ENCODE data around the gene NAT10.

Gene NAT10

DNA sequence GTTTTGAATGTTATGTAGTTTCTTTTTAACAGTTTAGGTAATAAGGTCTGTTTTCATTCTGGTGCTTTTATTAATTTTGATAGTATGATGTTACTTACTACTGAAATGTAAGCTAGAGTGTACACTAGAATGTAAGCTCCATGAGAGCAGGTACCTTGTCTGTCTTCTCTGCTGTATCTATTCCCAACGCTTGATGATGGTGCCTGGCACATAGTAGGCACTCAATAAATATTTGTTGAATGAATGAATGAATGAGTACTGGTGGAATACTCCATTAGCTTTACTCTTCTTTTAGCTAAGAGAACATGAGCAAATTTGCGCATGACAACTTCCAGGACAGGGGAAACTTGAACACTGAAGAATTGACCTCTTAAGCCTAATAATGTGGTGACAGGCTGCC, 6.6 kb upstream of the NAT10 start:
- peaks cover 10% of the 10 kb centered on the region for H3K36me3 ChIP-seq (ENCODE audit: control insufficient read depth, insufficient read depth, low read length)
- H3K4me3 ChIP-seq (replicated peaks; ENCODE audit: low read depth, low read length), result no peak overlapping the region
- DNase-seq (ENCODE audit: extremely low read depth, insufficient read length), result no peak
- no peaks in the 10 kb centered on the region for H3K27me3 ChIP-seq (replicated peaks; ENCODE audit: control insufficient read depth, insufficient read depth, low read length)
- no peak for TF ChIP-seq CTCF (IDR thresholded peaks at IDR 0.05; ENCODE audit: insufficient read depth, low read length, poor library complexity, severe bottlenecking)

DNA sequence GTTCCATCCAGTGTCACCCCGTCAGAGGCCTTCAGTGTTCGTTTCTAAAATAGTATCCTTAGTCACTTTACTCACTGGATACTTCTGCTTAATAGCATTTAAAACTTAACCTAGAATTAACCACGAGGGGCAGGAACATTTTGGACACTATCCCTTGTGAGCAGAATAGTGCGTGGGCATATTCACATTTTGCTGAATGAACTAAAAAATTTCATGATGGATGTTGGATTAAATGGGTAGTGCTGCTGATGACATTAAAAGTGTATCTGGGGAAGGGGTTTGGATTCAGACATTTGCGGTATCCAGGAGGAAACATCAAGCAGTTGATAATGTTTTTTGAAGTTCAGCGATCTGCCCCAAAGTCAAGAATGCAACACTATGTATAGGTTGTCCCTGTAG, 750 bp upstream of the NAT10 start:
- no peaks in the 10 kb centered on the region for H3K27me3 ChIP-seq (replicated peaks; ENCODE audit: control insufficient read depth, insufficient read depth, low read length)
- H3K36me3 ChIP-seq (ENCODE audit: control insufficient read depth, insufficient read depth, low read length), result peaks cover 3% of the 10 kb centered on the region
- no peak for TF ChIP-seq CTCF (IDR thresholded peaks at IDR 0.05; ENCODE audit: insufficient read depth, low read length, poor library complexity, severe bottlenecking)
- H3K4me3 ChIP-seq (replicated peaks; ENCODE audit: low read depth, low read length), result peak overlapping the region; percentile 96
- no peak for DNase-seq (ENCODE audit: extremely low read depth, insufficient read length)

GRCh38 chr11:34105957-34106504, 602 bp downstream of the NAT10 start:
- Histone ChIP-seq H3K36me3 (ENCODE audit: control insufficient read depth, insufficient read depth, low read length) (peaks cover 5% of the 10 kb centered on the region), H3K27me3 (replicated peaks; ENCODE audit: control insufficient read depth, insufficient read depth, low read length) (no peaks in the 10 kb centered on the region), H3K4me3 (replicated peaks; ENCODE audit: low read depth, low read length) (peak overlapping the region; percentile 96)
- DNase-seq (ENCODE audit: extremely low read depth, insufficient read length), result no peak
- no peak for TF ChIP-seq CTCF (IDR thresholded peaks at IDR 0.05; ENCODE audit: insufficient read depth, low read length, poor library complexity, severe bottlenecking)

- no peak for TF ChIP-seq CTCF (IDR thresholded peaks at IDR 0.05; ENCODE audit: insufficient read depth, low read length, poor library complexity, severe bottlenecking)
- Histone ChIP-seq H3K36me3 (ENCODE audit: control insufficient read depth, insufficient read depth, low read length) (peaks cover 26% of the 10 kb centered on the region), H3K27me3 (replicated peaks; ENCODE audit: control insufficient read depth, insufficient read depth, low read length) (no peaks in the 10 kb centered on the region), H3K4me3 (replicated peaks; ENCODE audit: low read depth, low read length) (no peak overlapping the region)
- DNase-seq (ENCODE audit: extremely low read depth, insufficient read length), result no peak
These were observed 6.4 kb downstream of the NAT10 start for GRCh38 chr11:34111722-34112270.

- peaks cover 36% of the 10 kb centered on the region for H3K36me3 ChIP-seq (ENCODE audit: control insufficient read depth, insufficient read depth, low read length)
- DNase-seq (ENCODE audit: extremely low read depth, insufficient read length), result no peak
- no peak overlapping the region for H3K4me3 ChIP-seq (replicated peaks; ENCODE audit: low read depth, low read length)
- no peak for TF ChIP-seq CTCF (IDR thresholded peaks at IDR 0.05; ENCODE audit: insufficient read depth, low read length, poor library complexity, severe bottlenecking)
- H3K27me3 ChIP-seq (replicated peaks; ENCODE audit: control insufficient read depth, insufficient read depth, low read length), result no peaks in the 10 kb centered on the region
These were observed 8.6 kb downstream of the NAT10 start for GRCh38 chr11:34114014-34114413.

DNA sequence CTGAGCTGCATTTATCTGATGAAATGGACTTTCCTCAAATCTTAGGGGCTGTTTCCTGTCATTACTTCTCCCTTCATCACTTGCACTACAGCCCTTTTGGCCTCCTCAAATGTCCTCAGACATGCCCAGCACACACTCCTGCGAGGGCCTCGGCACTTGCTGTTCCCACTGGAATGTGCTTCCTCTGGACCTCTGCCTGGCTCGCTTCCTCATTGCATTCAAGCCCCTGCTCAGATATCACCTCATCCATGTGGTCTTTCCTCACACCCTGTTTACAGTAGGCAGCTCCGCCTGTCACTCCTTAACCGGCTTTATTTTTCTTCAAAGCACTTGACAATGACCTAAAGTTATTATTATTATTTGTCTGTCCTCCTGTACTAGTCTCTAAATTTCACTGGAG, 9.0 kb downstream of the NAT10 start:
- no peak for TF ChIP-seq CTCF (IDR thresholded peaks at IDR 0.05; ENCODE audit: insufficient read depth, low read length, poor library complexity, severe bottlenecking)
- H3K27me3 ChIP-seq (replicated peaks; ENCODE audit: control insufficient read depth, insufficient read depth, low read length), result no peaks in the 10 kb centered on the region
- peaks cover 39% of the 10 kb centered on the region for H3K36me3 ChIP-seq (ENCODE audit: control insufficient read depth, insufficient read depth, low read length)
- H3K4me3 ChIP-seq (replicated peaks; ENCODE audit: low read depth, low read length), result no peak overlapping the region
- no peak for DNase-seq (ENCODE audit: extremely low read depth, insufficient read length)
